GM23338 (cell line): ENCODE data around the gene ADGRB3. TPM values are rescaled to one million over a fixed set of nuclear protein-coding genes. Genes with fewer than 3 reads are reported as not detected.

Source experiments
- ATAC-seq: fragments of 200-7000 bp; cut with Tn5 transposase; 3 replicates; pipeline ENCODE4 v1.9.1; 2020
- DNase-seq: peaks from one replicate; pipeline ENCODE4 v3.0.0-alpha.2; 2015; ENCODE audit warnings: low spot score
- H2AFZ ChIP-seq: fragments of 200-600 bp; sonication (generic); 2 replicates; pipeline ENCODE4 v1.8.0; 2016; ENCODE audit warnings: antibody characterized with exemption, mild to moderate bottlenecking, moderate library complexity
- H3F3A ChIP-seq: fragments of 200-600 bp; sonication (generic); replicated peaks from 2 replicates; pipeline ENCODE4 v1.8.0; 2017; ENCODE audit warnings: antibody characterized with exemption, mixed run types, low read depth
- H3K27ac ChIP-seq: fragments of 200-600 bp; sonication (generic); 2 replicates; pipeline ENCODE4 v1.6.1; 2016; ENCODE audit warnings: low read depth
- H3K27me3 ChIP-seq: fragments of 200-600 bp; sonication (generic); 2 replicates; pipeline ENCODE4 v1.8.0; 2016; ENCODE audit warnings: mild to moderate bottlenecking, mixed run types, moderate library complexity; ENCODE audit not compliant: insufficient read depth
- H3K36me3 ChIP-seq: fragments of 200-600 bp; sonication (generic); 2 replicates; pipeline ENCODE4 v1.8.0; 2016; ENCODE audit warnings: mild to moderate bottlenecking; ENCODE audit not compliant: insufficient read depth
- H3K4me1 ChIP-seq: fragments of 200-600 bp; sonication (generic); 2 replicates; pipeline ENCODE4 v1.8.0; 2016; ENCODE audit warnings: mild to moderate bottlenecking, moderate library complexity; ENCODE audit not compliant: insufficient read depth
- H3K4me2 ChIP-seq: fragments of 200-600 bp; sonication (generic); 2 replicates; pipeline ENCODE4 v1.7.1; 2017; ENCODE audit warnings: mixed run types
- H3K4me3 ChIP-seq: fragments of 200-600 bp; sonication (generic); 2 replicates; pipeline ENCODE4 v1.6.1; 2016; ENCODE audit warnings: mixed run types
- H3K79me2 ChIP-seq: fragments of 200-600 bp; sonication (generic); replicated peaks from 2 replicates; pipeline ENCODE4 v1.8.0; 2017; ENCODE audit warnings: mild to moderate bottlenecking; ENCODE audit not compliant: insufficient read depth
- H3K9me2 ChIP-seq: fragments of 200-600 bp; sonication (generic); 2 replicates; pipeline ENCODE4 v1.8.0; 2017; ENCODE audit not compliant: insufficient read depth
- H4K20me1 ChIP-seq: fragments of 200-600 bp; sonication (generic); replicated peaks from 2 replicates; pipeline ENCODE4 v1.8.0; 2017; ENCODE audit warnings: mild to moderate bottlenecking; ENCODE audit not compliant: insufficient read depth
- H3K27ac Mint-ChIP-seq: 2 replicates; pipeline ENCODE4 v1.8.0; 2020; ENCODE audit warnings: inconsistent platforms, mild to moderate bottlenecking, moderate library complexity, mixed read lengths
- H3K27me3 Mint-ChIP-seq: 3 replicates; pipeline ENCODE4 v1.8.0; 2022; ENCODE audit warnings: low read depth, mild to moderate bottlenecking, moderate library complexity, mixed read lengths, inconsistent platforms; ENCODE audit not compliant: insufficient read depth, poor library complexity
- H3K36me3 Mint-ChIP-seq: 3 replicates; pipeline ENCODE4 v1.8.0; 2021; ENCODE audit warnings: low read depth, mild to moderate bottlenecking, inconsistent platforms, moderate library complexity, mixed read lengths
- H3K4me1 Mint-ChIP-seq: 3 replicates; pipeline ENCODE4 v1.8.0; 2020; ENCODE audit warnings: mild to moderate bottlenecking, inconsistent platforms, mixed read lengths
- H3K4me3 Mint-ChIP-seq: 3 replicates; pipeline ENCODE4 v1.8.0; 2021; ENCODE audit warnings: moderate library complexity, mild to moderate bottlenecking, inconsistent platforms, mixed read lengths
- H3K9me3 Mint-ChIP-seq: 3 replicates; pipeline ENCODE4 v1.8.0; 2020; ENCODE audit warnings: moderate library complexity, mild to moderate bottlenecking, inconsistent platforms, mixed read lengths
- CREB1 ChIP-seq: fragments of 250-450 bp; sonication (Bioruptor Pico); IDR thresholded peaks from 2 replicates; pipeline ENCODE4 v1.5.0; 2020; ENCODE audit warnings: low read depth, mild to moderate bottlenecking, moderate library complexity
- CTCF ChIP-seq, 2 experiments: fragments of 200-600 bp in 1 of 2; sonication (generic) in 1 of 2; conservative IDR thresholded peaks; 2 replicates each; pipeline versions ENCODE4 v1.5.1 to v1.6.1; 2016 to 2017; ENCODE audit warnings: antibody characterized with exemption in 2 of 2, low read depth in 2 of 2, mild to moderate bottlenecking in 2 of 2, moderate library complexity in 1 of 2
- ETS1 ChIP-seq: IDR thresholded peaks from 2 replicates; pipeline ENCODE4 v1.6.1; 2016; ENCODE audit warnings: antibody characterized with exemption
- JUNB ChIP-seq: IDR thresholded peaks from one replicate; pipeline ENCODE4 v1.6.1; 2016; ENCODE audit warnings: antibody characterized with exemption; ENCODE audit not compliant: unreplicated experiment
- NANOG ChIP-seq: IDR thresholded peaks from 2 replicates; pipeline ENCODE4 v1.6.1; 2016; ENCODE audit warnings: antibody characterized with exemption, borderline replicate concordance
- POLR2AphosphoS5 ChIP-seq: IDR thresholded peaks from 2 replicates; pipeline ENCODE4 v1.6.1; 2016; ENCODE audit warnings: antibody characterized with exemption, low read depth
- REST ChIP-seq: IDR thresholded peaks from one replicate; pipeline ENCODE4 v1.6.1; 2018; ENCODE audit warnings: antibody characterized with exemption; ENCODE audit not compliant: unreplicated experiment
- STAT1 ChIP-seq: IDR thresholded peaks from one replicate; pipeline ENCODE4 v1.6.1; 2016; ENCODE audit warnings: antibody characterized with exemption; ENCODE audit not compliant: unreplicated experiment
- ZNF114 ChIP-seq: fragments of 250-450 bp; sonication (Bioruptor Pico); IDR thresholded peaks from 2 replicates; pipeline ENCODE4 v1.5.0; 2020; ENCODE audit warnings: mild to moderate bottlenecking, moderate library complexity
- ZNF331 ChIP-seq: fragments of 250-450 bp; sonication (Bioruptor Pico); IDR thresholded peaks from 2 replicates; pipeline ENCODE4 v1.5.0; 2020; ENCODE audit warnings: low read depth, mild to moderate bottlenecking, moderate library complexity
- ZNF462 ChIP-seq: fragments of 250-450 bp; sonication (Bioruptor Pico); IDR thresholded peaks from 2 replicates; pipeline ENCODE4 v1.5.0; 2020; ENCODE audit warnings: mild to moderate bottlenecking, moderate library complexity
- polyA plus RNA-seq: library from polyadenylated mRNA; unstranded; fragments of >200 nt; fragmentation: Nextera tagmentation; extraction: Ambion mirVana; gene quantifications from 2 replicates; pipeline ENCODE4 v1.2.1, GENCODE V29; 2016
- total RNA-seq: library from RNA; depleted of rRNA; stranded (reverse); fragments of >200 nt; shearing (Covaris generic); gene quantifications from 2 replicates; pipeline ENCODE4 v1.2.3, GENCODE V29; 2014

The ADGRB3 gene
- total and polyA plus RNA-seq, 2 experiments from 2014 or later, result 0.92 to 4.0 TPM

GRCh38 chr6:69438113-69438512 lies 803.0 kb downstream of the ADGRB3 start:
- Histone ChIP-seq H2AFZ (no peak overlapping the region), H3K4me3 (no peak overlapping the region), H3K27me3 (no peaks in the 10 kb centered on the region), H3K36me3 (no peaks in the 10 kb centered on the region), H3K4me2 (no peak overlapping the region), H3K27ac (no peak overlapping the region), H4K20me1 (no peaks in the 10 kb centered on the region), H3K9me2 (no peaks in the 10 kb centered on the region; the same call in 1 of the 2 replicates), H3K79me2 (no peaks in the 10 kb centered on the region), H3K4me1 (no peaks in the 10 kb centered on the region), H3F3A (no peaks in the 10 kb centered on the region)
- DNase-seq, result no peak
- Mint-ChIP-seq H3K4me3 (no peak overlapping the region), H3K27ac (no peak overlapping the region), H3K36me3 (peaks cover 6% of the 10 kb centered on the region; the same call in 2 of the 3 replicates), H3K4me1 (no peaks in the 10 kb centered on the region), H3K9me3 (peaks cover 16% of the 10 kb centered on the region), H3K27me3 (no peaks in the 10 kb centered on the region)
- ATAC-seq, result no peak
- TF ChIP-seq NANOG, result no peak
- no peak for TF ChIP-seq POLR2AphosphoS5
- TF ChIP-seq CTCF (conservative IDR thresholded peaks at IDR 0.05; ENCODE audit: low read depth in 2 of 2), result no peak
- TF ChIP-seq CREB1 (CRISPR knock-in tag), result no peak
- no peak for TF ChIP-seq JUNB
- no peak for TF ChIP-seq REST
- no peak for TF ChIP-seq ETS1
- no peak for TF ChIP-seq ZNF114
- TF ChIP-seq ZNF462 (CRISPR knock-in tag), result no peak
- no peak for TF ChIP-seq STAT1
- no peak for TF ChIP-seq ZNF331
